Right renal pelvis (tissue), 4 donors: Measurements from ENCODE around the gene IFT57. TPM values are rescaled to one million over a fixed set of nuclear protein-coding genes. Genes with fewer than 3 reads are reported as not detected.

Source experiments
- polyA plus RNA-seq, 4 donors: library from polyadenylated mRNA; unstranded; fragments of 120-200 nt; gene quantifications; one replicate each; pipeline ENCODE4 v1.2.1, GENCODE V29; 2013; ENCODE audit not compliant: insufficient read length in 4 of 4

IFT57 gene
- polyA plus RNA-seq, 4 donors, result 95.9 to 104 (median 99.8) TPM

Other genes with a start within 250 kb of the IFT57 start
- 10 to 100 TPM; 51.3 to 92.9 (median 64.9) TPM for gene CD47, start 131.4 kb downstream of the IFT57 start, polyA plus RNA-seq
- 10 to 100 TPM; 17.8 to 26.9 (median 19.6) TPM for gene HHLA2, start 74.1 kb upstream of the IFT57 start, polyA plus RNA-seq